Stimulated activated CD8-positive, alpha-beta memory T cell treated with anti-CD3 and anti-CD28 coated beads, Interleukin-12 subunit alpha, Interleukin-12 subunit beta, amount 100 ng/mL, for 4 hours (primary cell): ENCODE data around the gene ANKRD28.

ENCODE experiments used
- DNase-seq: peaks from one replicate; pipeline ENCODE4 v3.0.0-alpha.2; 2020; ENCODE audit warnings: low read depth

Gene ANKRD28

DNA sequence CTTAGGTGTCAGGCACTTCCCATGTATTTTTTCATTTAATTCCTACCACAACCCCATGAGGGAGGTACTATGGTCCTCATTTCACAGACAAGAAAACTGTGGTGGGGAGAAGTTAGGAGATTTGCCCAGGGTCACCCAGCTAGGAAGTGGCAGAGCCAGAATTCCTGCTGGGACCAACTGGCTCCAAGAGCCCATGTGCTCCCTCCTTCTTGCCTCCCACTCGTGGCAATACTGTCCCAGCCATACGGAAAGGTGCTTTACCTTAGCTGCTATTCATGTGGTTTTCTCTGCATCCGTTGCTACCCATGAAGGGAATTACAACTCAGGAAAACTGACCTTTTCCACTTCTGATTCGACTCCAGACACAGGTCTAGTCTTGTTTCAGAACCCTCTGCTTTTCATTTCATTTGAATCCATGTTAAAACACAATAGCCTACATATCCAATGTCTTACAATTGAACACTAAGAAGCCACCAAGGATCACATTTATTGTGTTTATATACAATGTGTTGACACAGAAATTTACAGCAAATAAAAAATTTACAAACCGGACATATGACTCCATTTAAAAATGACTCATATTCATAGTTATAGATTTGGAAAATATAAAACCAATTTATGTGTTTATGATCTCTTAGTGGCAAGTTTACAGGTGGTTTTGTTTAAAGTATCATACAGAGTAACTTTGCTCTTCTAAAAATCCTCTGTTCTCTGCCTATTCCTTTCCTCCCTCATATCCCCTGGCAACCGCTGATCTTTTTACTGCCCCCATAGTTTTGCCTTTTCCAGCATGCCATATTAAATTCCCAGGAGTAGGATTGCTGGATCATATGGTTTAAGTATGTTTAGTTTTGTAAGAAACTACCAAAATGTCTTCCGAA is 137.5 kb downstream of the ANKRD28 start:
- no peak for DNase-seq

DNA sequence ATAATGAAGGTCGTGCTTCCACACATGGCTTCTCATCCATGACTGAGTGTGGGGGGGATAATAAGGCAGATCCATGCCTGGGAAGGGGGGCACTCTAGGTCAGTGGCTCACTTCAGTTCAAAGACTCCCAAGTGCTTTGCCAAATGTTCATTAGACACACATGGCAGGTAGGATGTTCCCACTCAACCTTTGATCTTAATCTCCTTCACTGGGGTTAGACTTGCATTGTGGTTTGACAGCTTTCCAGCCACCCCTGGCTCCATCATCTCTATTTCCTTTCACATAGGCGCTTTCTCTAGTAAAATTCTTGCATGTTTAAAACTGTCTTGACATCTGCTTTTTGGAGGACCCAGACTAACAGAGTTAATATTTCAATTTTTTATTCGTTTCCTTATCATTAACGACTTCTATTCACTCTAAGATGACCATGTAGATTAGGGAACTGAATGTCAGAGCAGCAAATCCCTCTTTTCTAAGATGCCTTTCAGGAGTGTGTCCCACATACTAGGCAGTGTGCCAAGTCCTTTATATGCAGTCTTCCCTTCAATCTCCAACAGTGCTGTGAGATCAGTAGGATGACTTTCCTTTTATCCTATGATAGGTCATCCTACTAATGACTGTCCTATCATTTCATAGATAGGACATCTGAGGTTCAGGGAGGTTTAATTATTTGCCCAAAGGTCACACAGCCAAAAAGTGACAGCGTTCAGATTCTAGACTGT is 138.4 kb downstream of the ANKRD28 start:
- no peak for DNase-seq

DNA sequence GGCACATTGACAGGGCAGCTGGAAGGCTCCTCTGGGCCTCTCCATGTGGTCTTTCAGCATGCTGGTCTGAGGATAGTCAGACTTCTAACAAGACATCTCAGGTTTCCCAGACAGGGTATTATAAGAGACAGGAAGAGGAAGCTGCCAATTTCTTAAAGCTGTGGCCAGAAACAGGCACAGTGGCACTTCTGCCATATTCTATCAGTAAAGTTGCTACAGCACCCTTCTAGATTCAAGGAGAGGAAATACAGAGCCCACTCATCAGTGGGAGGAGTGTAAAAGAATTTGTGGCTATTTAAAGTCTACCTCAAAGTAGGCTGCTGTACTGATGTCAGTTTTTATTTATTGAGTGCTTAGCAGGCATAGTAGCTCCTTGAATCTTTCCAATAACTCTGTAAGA is 140.8 kb downstream of the ANKRD28 start:
- DNase-seq: no peak

DNA sequence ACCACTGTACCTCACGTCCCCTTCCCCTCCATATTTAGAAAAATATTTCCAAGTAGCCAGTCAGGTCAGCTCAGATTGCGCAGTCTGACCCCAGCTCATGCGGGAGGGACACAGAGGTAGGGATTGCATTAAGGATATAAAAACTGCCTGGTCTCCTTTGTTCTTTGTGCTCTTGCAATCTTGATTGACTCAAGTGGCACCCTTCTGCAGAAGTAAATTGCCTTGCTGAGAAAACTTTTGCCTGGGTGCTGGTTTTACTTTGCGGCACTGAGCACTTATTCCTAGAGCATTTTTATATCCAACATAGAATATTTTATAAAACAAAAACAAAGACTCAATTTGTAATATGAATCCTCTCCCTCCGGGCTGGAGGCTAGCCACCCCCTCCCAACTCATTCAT is 141.4 kb downstream of the ANKRD28 start:
- no peak for DNase-seq

- no peak for DNase-seq
These were observed 142.9 kb downstream of the ANKRD28 start for GRCh38 chr3:15654891-15655290.

DNA sequence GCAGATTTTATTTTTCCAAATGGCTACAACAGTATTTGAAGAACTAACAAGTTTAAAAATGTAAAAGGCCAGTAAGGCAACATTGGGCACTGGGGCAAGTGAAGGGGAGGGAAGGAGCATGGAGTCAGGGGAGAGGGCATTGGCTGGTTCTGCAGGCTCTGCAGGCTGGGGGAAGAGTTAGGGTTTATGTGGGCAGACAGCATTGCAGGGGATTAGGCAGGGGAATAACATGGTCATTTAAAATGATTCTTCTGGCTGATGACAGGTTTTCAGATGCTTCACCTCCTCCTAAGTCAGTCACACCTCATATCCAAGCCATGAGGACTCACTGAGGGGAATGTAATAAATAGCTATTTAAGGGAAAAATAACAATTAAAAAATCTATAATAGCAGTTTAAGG is 143.7 kb downstream of the ANKRD28 start:
- DNase-seq: no peak

DNA sequence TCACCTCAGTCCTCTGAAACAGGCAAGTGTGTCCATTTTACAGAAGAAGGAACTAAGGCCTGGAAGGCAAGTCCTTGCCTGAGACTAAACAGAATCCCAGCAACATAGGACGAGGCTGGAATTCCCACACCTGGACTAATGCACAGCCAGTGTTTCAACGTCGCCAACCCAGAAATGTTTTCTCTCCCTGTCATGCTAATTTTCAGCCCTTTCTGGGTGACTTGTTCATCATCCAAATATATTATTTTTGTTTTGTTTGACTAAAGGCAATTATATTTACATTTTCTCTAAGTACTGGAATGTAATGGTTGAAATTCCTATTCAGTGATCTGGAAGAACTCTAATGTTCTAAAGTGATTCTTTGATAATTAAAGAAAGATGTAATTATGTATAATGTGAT is 144.5 kb downstream of the ANKRD28 start:
- DNase-seq: no peak

- no peak for DNase-seq
These were observed 146.4 kb downstream of the ANKRD28 start for GRCh38 chr3:15651396-15651795.

GRCh38 chr3:15649858-15650257 is 147.9 kb downstream of the ANKRD28 start:
- DNase-seq: no peak

DNA sequence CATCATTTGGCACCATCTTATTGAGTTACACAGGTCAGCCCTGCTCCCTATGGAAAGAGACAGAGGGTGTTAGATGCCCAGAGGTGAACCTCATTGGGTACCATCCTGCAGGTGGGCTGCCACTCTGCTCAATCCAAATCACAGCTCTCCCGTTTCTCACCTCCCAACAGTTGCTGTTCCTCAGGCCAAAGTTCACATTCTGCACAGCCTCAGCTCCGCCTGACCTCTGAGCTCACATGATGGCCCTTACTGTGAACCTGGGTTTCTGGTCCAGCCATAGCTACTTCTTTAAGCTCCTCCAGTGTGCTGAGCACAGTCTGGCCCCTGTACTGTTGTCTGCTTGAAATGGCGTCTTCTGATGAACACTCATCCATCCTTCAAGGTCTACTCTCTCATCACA is 148.4 kb downstream of the ANKRD28 start:
- no peak for DNase-seq

GRCh38 chr3:15647611-15648167 is 150.1 kb downstream of the ANKRD28 start:
- DNase-seq: peak; percentile 22

- DNase-seq: no peak
These were observed 150.8 kb downstream of the ANKRD28 start for GRCh38 chr3:15646851-15647511.

DNA sequence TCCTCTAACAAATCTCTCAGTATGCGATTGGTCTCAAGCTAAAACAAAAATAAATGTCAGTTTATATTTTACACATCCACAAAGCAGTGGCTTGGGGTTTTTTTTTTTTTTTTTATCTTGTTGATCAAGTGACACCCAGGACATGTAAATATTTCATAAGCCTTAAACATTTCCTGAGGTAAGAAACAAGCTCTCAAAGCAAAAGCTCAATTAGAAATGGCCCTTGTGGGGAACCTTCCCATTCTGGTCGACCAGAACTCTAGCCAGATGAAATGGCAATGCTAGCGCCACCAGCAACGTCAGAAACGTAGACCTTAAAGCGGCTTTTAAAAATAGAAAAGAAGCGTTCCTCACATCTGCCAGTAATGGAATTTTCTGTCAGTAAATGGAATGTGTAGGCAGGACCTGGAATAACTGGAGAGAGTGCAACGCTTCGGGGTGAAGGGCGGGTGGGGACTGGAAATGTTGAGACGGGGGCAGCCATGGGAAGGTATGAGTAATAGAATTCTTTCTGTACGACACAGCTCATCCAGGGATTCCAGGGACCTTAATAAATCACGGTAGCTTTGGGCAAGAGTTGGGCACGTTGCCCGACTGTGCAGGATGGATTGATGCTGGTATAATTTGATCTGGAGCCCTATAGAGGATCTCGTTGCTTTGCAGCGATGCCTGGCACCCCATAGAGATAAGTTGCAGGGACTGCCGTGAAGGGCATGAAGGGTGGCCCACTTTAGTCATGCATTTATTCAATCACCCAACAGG is 151.9 kb downstream of the ANKRD28 start:
- DNase-seq: no peak

DNA sequence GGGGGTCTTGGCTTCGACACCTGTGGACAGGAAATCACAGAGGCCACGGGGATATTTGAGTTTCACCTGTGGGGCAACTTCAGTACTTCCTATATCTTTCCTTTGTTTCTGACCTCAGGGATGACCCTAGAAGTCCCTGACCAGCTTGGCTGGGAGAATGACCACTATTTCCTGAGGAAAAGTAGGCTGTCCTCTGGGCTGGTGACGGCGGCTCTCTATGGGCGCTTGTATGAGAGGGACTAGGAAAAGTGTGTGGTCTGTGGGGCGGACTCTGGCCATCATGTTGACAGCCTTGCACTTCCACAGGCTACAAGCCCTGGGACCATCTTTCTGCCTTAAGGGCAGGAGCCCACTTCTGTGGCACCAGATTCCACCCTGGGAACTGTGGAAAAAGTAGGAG is 152.5 kb downstream of the ANKRD28 start:
- no peak for DNase-seq

GRCh38 chr3:15638891-15639262 is 158.9 kb downstream of the ANKRD28 start:
- no peak for DNase-seq

GRCh38 chr3:15638193-15638890 is 159.4 kb downstream of the ANKRD28 start:
- no peak for DNase-seq

DNA sequence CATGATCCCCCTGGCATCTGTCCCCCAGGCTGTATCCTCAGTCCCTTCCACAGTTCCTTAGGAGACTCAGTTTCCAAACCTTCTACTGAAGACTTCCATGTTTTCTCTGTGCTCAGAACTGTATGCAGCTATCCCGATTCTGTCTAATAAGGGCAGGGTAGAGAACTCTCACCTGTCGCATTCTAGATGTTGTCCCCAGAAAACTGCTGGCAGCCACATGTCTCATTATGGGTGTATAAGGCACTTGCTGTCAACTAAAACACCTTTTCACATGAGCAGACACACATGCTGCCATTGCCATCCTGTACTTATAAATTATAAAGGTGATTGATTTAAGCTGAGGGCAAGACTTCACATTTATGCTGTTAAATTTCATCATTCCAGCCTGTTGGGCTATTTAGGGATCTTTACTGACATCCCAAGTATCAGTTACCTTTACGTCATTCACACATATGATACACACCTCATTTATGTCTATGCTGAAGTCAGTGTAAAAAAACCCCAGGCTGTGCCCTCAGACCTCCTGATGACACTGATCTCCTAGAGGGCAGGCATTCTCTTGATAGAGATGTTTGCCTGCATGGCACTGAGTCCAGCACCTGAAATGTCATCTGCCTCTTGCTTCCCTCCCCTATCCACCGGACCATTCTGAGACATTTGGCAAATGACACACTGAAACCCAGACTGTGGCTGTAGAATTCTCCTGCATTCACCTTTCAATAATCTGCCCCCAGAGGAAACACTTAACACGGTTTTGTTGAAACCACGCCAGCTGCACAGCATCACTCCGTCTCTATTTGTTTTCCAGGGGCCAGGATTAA is 160.4 kb downstream of the ANKRD28 start:
- DNase-seq: no peak

GRCh38 chr3:15636028-15636709 is 161.6 kb downstream of the ANKRD28 start:
- no peak for DNase-seq

- DNase-seq: no peak
These were observed 162.6 kb downstream of the ANKRD28 start for GRCh38 chr3:15635121-15635661.
